OCI-LY1 (cell line): ENCODE results near the gene DTHD1.
A peak's percentile ranks its signal among the peaks of the same experiment; 100 is the strongest.

Experiments
- H2AFZ ChIP-seq: fragments of 200-600 bp; sonication (generic), shearing (Covaris generic); 2 replicates; pipeline ENCODE4 v1.6.0; 2014; ENCODE audit warnings: antibody characterized with exemption, mild to moderate bottlenecking, low read length
- H3F3A ChIP-seq: fragments of 200-600 bp; sonication (generic), shearing (Covaris generic); 2 replicates; pipeline ENCODE4 v1.6.0; 2014; ENCODE audit warnings: mild to moderate bottlenecking, antibody characterized with exemption, low read length, moderate library complexity; ENCODE audit not compliant: insufficient read depth
- H3K27ac ChIP-seq: fragments of 200-600 bp; sonication (generic); 2 replicates; pipeline ENCODE4 v1.5.1; 2014; ENCODE audit warnings: low read length, mixed run types, mild to moderate bottlenecking, low read depth; ENCODE audit not compliant: poor library complexity, severe bottlenecking
- H3K27me3 ChIP-seq: fragments of 200-600 bp; sonication (generic); 2 replicates; pipeline ENCODE4 v1.6.0; 2014; ENCODE audit warnings: antibody characterized with exemption, mild to moderate bottlenecking, low read length, moderate library complexity; ENCODE audit not compliant: insufficient read depth
- H3K36me3 ChIP-seq: fragments of 200-600 bp; sonication (generic); 2 replicates; pipeline ENCODE4 v1.6.1; 2014; ENCODE audit warnings: mild to moderate bottlenecking, antibody characterized with exemption, low read length, moderate library complexity, mixed read lengths; ENCODE audit not compliant: insufficient read depth
- H3K4me1 ChIP-seq: fragments of 200-600 bp; sonication (generic); 2 replicates; pipeline ENCODE4 v1.5.1; 2014; ENCODE audit warnings: mild to moderate bottlenecking, low read length, moderate library complexity; ENCODE audit not compliant: insufficient read depth, severe bottlenecking
- H3K4me2 ChIP-seq: fragments of 200-600 bp; sonication (generic), shearing (Covaris generic); 2 replicates; pipeline ENCODE4 v1.6.1; 2014; ENCODE audit warnings: low read length
- H3K4me3 ChIP-seq: fragments of 200-600 bp; sonication (generic); 2 replicates; pipeline ENCODE4 v1.5.1; 2014; ENCODE audit warnings: low read length, low read depth, mild to moderate bottlenecking, mixed read lengths; ENCODE audit not compliant: poor library complexity, severe bottlenecking
- H3K79me2 ChIP-seq: fragments of 200-600 bp; shearing (Covaris generic); 2 replicates; pipeline ENCODE4 v1.6.1; 2016; ENCODE audit warnings: mixed run types, low read length, mixed read lengths; ENCODE audit not compliant: insufficient read depth
- H3K9ac ChIP-seq: fragments of 200-600 bp; sonication (generic), shearing (Covaris generic); 2 replicates; pipeline ENCODE4 v1.6.1; 2014; ENCODE audit warnings: mild to moderate bottlenecking, low read length, mixed read lengths
- H3K9me2 ChIP-seq: fragments of 200-600 bp; sonication (generic), shearing (Covaris generic); 2 replicates; pipeline ENCODE4 v1.6.1; 2014; ENCODE audit warnings: low read depth, mild to moderate bottlenecking, low read length, mixed read lengths
- H3K9me3 ChIP-seq: fragments of 200-600 bp; shearing (Covaris generic); 2 replicates; pipeline ENCODE4 v1.6.1; 2014; ENCODE audit warnings: low read length, mixed read lengths
- H4K20me1 ChIP-seq: fragments of 200-600 bp; sonication (generic), shearing (Covaris generic); 2 replicates; pipeline ENCODE4 v1.6.0; 2016; ENCODE audit warnings: mild to moderate bottlenecking, low read length; ENCODE audit not compliant: insufficient read depth
- CTCF ChIP-seq: fragments of 200-600 bp; sonication (generic), shearing (Covaris generic); IDR thresholded peaks from 2 replicates; pipeline ENCODE4 v1.5.1; 2017; ENCODE audit warnings: mild to moderate bottlenecking, antibody characterized with exemption, low read length, moderate library complexity, mixed read lengths
- EZH2 ChIP-seq: fragments of 200-600 bp; sonication (generic), shearing (Covaris generic); IDR thresholded peaks from 2 replicates; pipeline ENCODE4 v1.8.0; 2017; ENCODE audit warnings: borderline replicate concordance, mixed run types, mild to moderate bottlenecking, antibody characterized with exemption, low read length, moderate library complexity, mixed read lengths

Gene DTHD1

GRCh38 chr4:36290641-36291040, 9.2 kb downstream of the DTHD1 start:
- no peaks in the 10 kb centered on the region for H3K36me3 ChIP-seq
- no peak overlapping the region for H3K27ac ChIP-seq
- H3K4me1 ChIP-seq, result peaks cover 29% of the 10 kb centered on the region
- H3K9ac ChIP-seq, result no peak overlapping the region
- no peak overlapping the region for H3K4me3 ChIP-seq
- H2AFZ ChIP-seq, result no peak overlapping the region
- no peak for TF ChIP-seq CTCF
- no peak for TF ChIP-seq EZH2
- H3K9me3 ChIP-seq, result no peaks in the 10 kb centered on the region
- H3K9me2 ChIP-seq, result no peaks in the 10 kb centered on the region
- H3K27me3 ChIP-seq, result no peaks in the 10 kb centered on the region
- no peaks in the 10 kb centered on the region for H3K79me2 ChIP-seq
- no peaks in the 10 kb centered on the region for H3F3A ChIP-seq
- no peaks in the 10 kb centered on the region for H4K20me1 ChIP-seq
- H3K4me2 ChIP-seq, result no peak overlapping the region

GRCh38 chr4:36292556-36293188, 11.3 kb downstream of the DTHD1 start:
- Histone ChIP-seq H3K4me1 (peaks cover 18% of the 10 kb centered on the region), H3K9ac (no peak overlapping the region), H3K9me2 (no peaks in the 10 kb centered on the region), H4K20me1 (no peaks in the 10 kb centered on the region), H3K36me3 (no peaks in the 10 kb centered on the region), H3K9me3 (no peaks in the 10 kb centered on the region), H3K4me2 (peak overlapping the region; percentile 24; the same call in 1 of the 2 replicates), H2AFZ (peak overlapping the region; percentile 48; the same call in 1 of the 2 replicates), H3K27ac (no peak overlapping the region), H3K27me3 (no peaks in the 10 kb centered on the region), H3K4me3 (no peak overlapping the region), H3K79me2 (no peaks in the 10 kb centered on the region), H3F3A (no peaks in the 10 kb centered on the region)
- TF ChIP-seq CTCF (no peak), EZH2 (no peak)

- Histone ChIP-seq H3K9me2 (no peaks in the 10 kb centered on the region), H3K79me2 (no peaks in the 10 kb centered on the region), H3K9ac (no peak overlapping the region), H3K27me3 (no peaks in the 10 kb centered on the region), H3K9me3 (no peaks in the 10 kb centered on the region), H3K4me2 (no peak overlapping the region), H3K4me1 (peaks cover 16% of the 10 kb centered on the region), H4K20me1 (no peaks in the 10 kb centered on the region), H3K27ac (no peak overlapping the region), H3K36me3 (no peaks in the 10 kb centered on the region), H3F3A (no peaks in the 10 kb centered on the region), H3K4me3 (no peak overlapping the region), H2AFZ (no peak overlapping the region)
- TF ChIP-seq EZH2, result no peak
- no peak for TF ChIP-seq CTCF
These were observed 19.7 kb downstream of the DTHD1 start for GRCh38 chr4:36301127-36301526.
